IPS-20b (cell line): ENCODE results near the gene PIK3CG.
"Not testable (repeated sequence)": the region's sequence is repeated elsewhere in the genome, so short reads cannot be mapped to it uniquely, and the experiment has no call there.

Experiments used
- H3K27ac ChIP-seq: one replicate; pipeline ENCODE4 v1.5.1; 2013; ENCODE audit warnings: low read length
- H3K27me3 ChIP-seq: 2 replicates; pipeline ENCODE4 v1.6.1; 2013; ENCODE audit warnings: mild to moderate bottlenecking, low read length, inconsistent platforms; ENCODE audit not compliant: insufficient read depth
- H3K36me3 ChIP-seq: 2 replicates; pipeline ENCODE4 v1.6.1; 2013; ENCODE audit warnings: low read depth, mild to moderate bottlenecking, inconsistent platforms, low read length, moderate library complexity; ENCODE audit not compliant: insufficient read depth
- H3K4me1 ChIP-seq: 2 replicates; pipeline ENCODE4 v1.6.1; 2013; ENCODE audit warnings: mild to moderate bottlenecking, control low read depth, inconsistent platforms, low read length, moderate library complexity; ENCODE audit not compliant: insufficient read depth
- H3K4me3 ChIP-seq: 2 replicates; pipeline ENCODE4 v1.5.1; 2013; ENCODE audit warnings: mild to moderate bottlenecking, low read length, inconsistent platforms
- H3K9ac ChIP-seq: 2 replicates; pipeline ENCODE4 v1.6.1; 2013; ENCODE audit warnings: low read depth, mild to moderate bottlenecking, inconsistent platforms, low read length, moderate library complexity
- H3K9me3 ChIP-seq: 2 replicates; pipeline ENCODE4 v1.6.1; 2013; ENCODE audit warnings: mild to moderate bottlenecking, low read depth, low read length, inconsistent platforms; ENCODE audit not compliant: insufficient read depth

Gene PIK3CG

GRCh38 chr7:106839511-106839910 lies 25.6 kb upstream of the PIK3CG start:
- Histone ChIP-seq H3K9me3 (no peaks in the 10 kb centered on the region), H3K27ac (no peak overlapping the region), H3K4me1 (peaks cover 18% of the 10 kb centered on the region; the same call in 1 of the 2 replicates), H3K27me3 (no peaks in the 10 kb centered on the region), H3K9ac (no peak overlapping the region), H3K36me3 (no peaks in the 10 kb centered on the region), H3K4me3 (no peak overlapping the region)

DNA sequence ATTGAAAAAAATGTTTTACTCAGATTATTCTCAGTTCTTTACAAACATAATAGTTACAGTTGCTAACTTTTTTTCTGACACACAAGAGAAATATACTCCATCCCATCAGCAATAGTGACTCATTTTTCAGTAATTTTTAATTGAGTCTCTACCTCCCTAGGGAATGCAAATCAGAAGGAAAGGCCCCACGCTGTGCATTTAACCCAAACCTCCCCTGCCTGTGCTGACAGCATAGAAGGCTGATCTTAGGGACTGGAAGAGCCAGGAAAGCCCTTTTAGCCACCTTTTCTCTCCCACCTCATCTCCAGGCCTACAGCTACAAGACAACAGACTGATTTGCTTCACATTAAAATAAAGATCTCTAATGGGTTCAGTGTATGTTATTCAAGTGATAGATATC lies 24.7 kb upstream of the PIK3CG start:
- no peaks in the 10 kb centered on the region for H3K36me3 ChIP-seq
- peaks cover 18% of the 10 kb centered on the region; the same call in 1 of the 2 replicates for H3K4me1 ChIP-seq
- H3K4me3 ChIP-seq, result no peak overlapping the region
- H3K9me3 ChIP-seq, result no peaks in the 10 kb centered on the region
- H3K9ac ChIP-seq, result no peak overlapping the region
- H3K27ac ChIP-seq, result no peak overlapping the region
- no peaks in the 10 kb centered on the region for H3K27me3 ChIP-seq

DNA sequence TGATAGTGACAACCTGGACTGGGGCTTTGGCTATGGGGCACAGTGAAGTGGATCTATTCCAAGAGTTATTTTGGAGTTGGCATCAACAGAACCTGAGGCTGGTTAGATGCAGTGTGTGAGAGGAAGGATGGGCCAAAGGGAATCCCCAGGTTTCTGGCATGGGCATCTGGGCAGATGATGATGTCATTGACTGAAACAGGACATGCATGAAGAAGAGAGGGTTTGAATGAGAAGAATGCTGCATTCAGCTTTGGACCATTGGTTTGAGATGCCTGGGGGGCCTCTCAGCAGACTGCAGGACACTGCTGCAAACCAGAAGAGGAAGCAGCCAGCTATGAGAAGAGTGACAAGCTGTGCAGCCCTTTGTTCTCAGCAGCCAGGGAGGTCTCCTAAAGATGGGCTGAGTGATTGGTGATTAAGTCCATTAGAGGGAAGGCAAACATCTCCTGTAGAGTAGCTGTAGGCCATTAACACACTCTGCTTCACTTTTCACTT lies 23.1 kb upstream of the PIK3CG start:
- H3K27me3 ChIP-seq, result no peaks in the 10 kb centered on the region
- H3K9me3 ChIP-seq, result no peaks in the 10 kb centered on the region
- H3K4me1 ChIP-seq, result peaks cover 18% of the 10 kb centered on the region; the same call in 1 of the 2 replicates
- no peaks in the 10 kb centered on the region for H3K36me3 ChIP-seq
- no peak overlapping the region for H3K4me3 ChIP-seq
- H3K27ac ChIP-seq, result no peak overlapping the region
- H3K9ac ChIP-seq, result no peak overlapping the region

- H3K9me3 ChIP-seq, result no peaks in the 10 kb centered on the region
- no peak overlapping the region for H3K27ac ChIP-seq
- no peak overlapping the region for H3K4me3 ChIP-seq
- H3K4me1 ChIP-seq, result peaks cover 18% of the 10 kb centered on the region; the same call in 1 of the 2 replicates
- no peaks in the 10 kb centered on the region for H3K27me3 ChIP-seq
- no peak overlapping the region for H3K9ac ChIP-seq
- H3K36me3 ChIP-seq, result no peaks in the 10 kb centered on the region
These were observed 20.6 kb upstream of the PIK3CG start for GRCh38 chr7:106844279-106844997.

- Histone ChIP-seq H3K4me1 (no peaks in the 10 kb centered on the region), H3K9ac (no peak overlapping the region), H3K27me3 (no peaks in the 10 kb centered on the region), H3K9me3 (no peaks in the 10 kb centered on the region), H3K36me3 (no peaks in the 10 kb centered on the region), H3K4me3 (no peak overlapping the region), H3K27ac (no peak overlapping the region)
These were observed 17.0 kb upstream of the PIK3CG start for GRCh38 chr7:106848049-106848448.

DNA sequence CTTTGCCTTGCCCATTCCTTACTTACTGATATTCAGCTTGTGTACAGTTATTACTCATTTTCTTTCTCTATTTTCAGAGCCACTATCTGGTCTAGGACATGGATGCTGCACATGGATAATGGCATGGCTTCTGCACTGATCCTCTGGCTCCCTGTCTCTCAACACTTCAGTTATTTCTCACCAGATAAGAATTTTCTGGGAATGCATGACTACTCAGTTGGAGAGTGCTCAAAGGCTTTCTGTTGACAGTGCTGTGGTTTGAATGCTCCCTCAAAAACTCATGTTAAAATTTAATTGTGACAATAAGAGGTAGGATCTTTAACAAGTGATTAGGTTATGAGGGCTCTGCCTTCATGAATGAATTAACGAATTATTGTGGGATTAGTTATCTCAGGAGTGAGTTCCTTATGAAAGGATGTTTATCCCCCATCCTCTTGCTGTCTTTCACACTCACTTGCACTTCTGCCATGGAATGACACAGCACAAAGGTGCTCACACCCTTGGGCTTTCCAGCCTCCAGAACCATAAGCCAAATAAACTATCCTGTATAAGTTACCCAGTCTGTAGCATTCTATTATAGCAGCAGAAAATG lies 16.1 kb upstream of the PIK3CG start:
- no peak overlapping the region for H3K9ac ChIP-seq
- H3K36me3 ChIP-seq, result no peaks in the 10 kb centered on the region
- H3K27ac ChIP-seq, result no peak overlapping the region
- no peak overlapping the region for H3K4me3 ChIP-seq
- no peaks in the 10 kb centered on the region for H3K4me1 ChIP-seq
- H3K9me3 ChIP-seq, result no peaks in the 10 kb centered on the region
- no peaks in the 10 kb centered on the region for H3K27me3 ChIP-seq

- H3K9me3 ChIP-seq, H3K27ac ChIP-seq, H3K27me3 ChIP-seq, H3K4me3 ChIP-seq, H3K9ac ChIP-seq, H3K36me3 ChIP-seq, H3K4me1 ChIP-seq: not testable (repeated sequence)
These were observed 13.4 kb upstream of the PIK3CG start for GRCh38 chr7:106851632-106852031.

DNA sequence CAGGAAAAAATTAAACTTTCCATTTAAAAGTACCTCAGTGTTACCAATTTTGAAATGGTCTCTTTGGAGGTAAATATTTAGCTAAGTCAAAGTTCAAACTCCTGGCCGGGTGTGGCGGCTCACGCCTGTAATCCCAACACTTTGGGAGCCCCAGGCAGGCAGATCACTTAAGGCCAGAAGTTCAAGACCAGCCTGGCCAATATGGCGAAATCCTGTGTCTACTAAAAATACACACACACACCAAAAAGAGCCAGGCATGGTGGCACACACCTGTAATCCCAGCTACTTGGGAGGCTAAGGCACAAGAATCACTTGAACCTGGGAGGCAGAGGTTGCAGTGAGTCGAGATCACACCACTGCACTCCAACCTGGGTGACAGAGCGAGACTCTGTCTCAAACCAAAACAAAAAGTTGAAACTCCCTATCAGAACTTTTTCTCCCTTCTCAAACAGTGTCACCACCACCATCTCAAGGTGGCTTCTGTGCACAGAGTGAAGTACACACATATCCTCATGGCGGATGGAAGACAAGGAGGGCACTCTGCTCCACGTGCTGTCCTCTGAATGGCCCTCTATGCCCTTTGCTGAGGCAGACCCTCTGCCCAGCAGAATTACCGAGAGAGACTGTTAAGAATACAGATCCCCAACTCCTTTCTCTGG lies 11.7 kb upstream of the PIK3CG start:
- H3K9me3 ChIP-seq, result no peaks in the 10 kb centered on the region
- no peak overlapping the region for H3K9ac ChIP-seq
- no peak overlapping the region for H3K4me3 ChIP-seq
- no peak overlapping the region for H3K27ac ChIP-seq
- H3K4me1 ChIP-seq, result no peaks in the 10 kb centered on the region
- no peaks in the 10 kb centered on the region for H3K27me3 ChIP-seq
- no peaks in the 10 kb centered on the region for H3K36me3 ChIP-seq

GRCh38 chr7:106855540-106856132 lies 9.4 kb upstream of the PIK3CG start:
- Histone ChIP-seq H3K9me3 (no peaks in the 10 kb centered on the region), H3K4me1 (no peaks in the 10 kb centered on the region), H3K9ac (no peak overlapping the region), H3K36me3 (no peaks in the 10 kb centered on the region), H3K4me3 (no peak overlapping the region), H3K27ac (no peak overlapping the region), H3K27me3 (no peaks in the 10 kb centered on the region)

- H3K4me3 ChIP-seq, result no peak overlapping the region
- H3K27ac ChIP-seq, result no peak overlapping the region
- no peaks in the 10 kb centered on the region for H3K36me3 ChIP-seq
- H3K4me1 ChIP-seq, result no peaks in the 10 kb centered on the region
- H3K27me3 ChIP-seq, result no peaks in the 10 kb centered on the region
- no peaks in the 10 kb centered on the region for H3K9me3 ChIP-seq
- no peak overlapping the region for H3K9ac ChIP-seq
These were observed 6.2 kb upstream of the PIK3CG start for GRCh38 chr7:106858618-106859532.
